ENCODE data around the gene C11orf68. TPM values are rescaled to one million over a fixed set of nuclear protein-coding genes. Genes with fewer than 3 reads are reported as not detected.
A peak's percentile ranks its signal among the peaks of the same experiment; 100 is the strongest.

C11orf68 gene
- polyA plus RNA-seq, 3 donors = 21.8 to 31.5 (median 22.8) TPM

DNA sequence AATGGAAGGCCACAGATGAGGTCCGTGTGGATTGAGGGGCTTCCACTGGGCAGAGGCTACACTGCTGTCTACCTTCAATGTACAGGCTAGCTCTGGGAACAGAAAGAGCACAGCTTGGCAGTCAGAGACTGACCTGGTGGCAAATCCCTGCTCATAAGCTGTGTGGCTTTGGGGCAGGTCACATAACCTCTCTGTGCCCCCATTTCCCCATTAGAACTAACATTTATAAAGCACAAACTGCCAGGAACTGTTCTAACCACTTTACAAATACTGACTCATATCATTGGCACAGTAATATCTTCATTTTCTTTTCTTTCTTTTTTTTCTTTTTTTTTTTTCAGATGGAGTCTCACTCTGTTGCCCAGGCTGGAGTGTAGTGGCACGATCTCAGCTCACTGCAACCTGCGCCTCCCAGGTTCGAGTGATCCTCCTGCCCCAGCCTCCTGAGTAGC lies 21.8 kb downstream of the C11orf68 start:
- Histone ChIP-seq H2AFZ (ENCODE audit: insufficient read depth, low read depth, low read length, poor library complexity, severe bottlenecking) (no peak overlapping the region), H3K9me3 (replicated peaks in 1 of 2; ENCODE audit: control insufficient read depth in 1 of 2, insufficient read depth in 1 of 2, low read length in 2 of 2) (no peaks in the 10 kb centered on the region), H4K20me1 (ENCODE audit: insufficient read depth, low read length) (peaks cover 12% of the 10 kb centered on the region), H3K27ac (ENCODE audit: low read depth in 1 of 2, low read length in 2 of 2) (no peak overlapping the region), H3K36me3 (replicated peaks in 1 of 2; ENCODE audit: control insufficient read depth in 1 of 2, insufficient read depth in 2 of 2, low read length in 2 of 2) (peaks cover 0 to 5% of the 10 kb centered on the region in 2 donors), H3K4me2 (replicated peaks; ENCODE audit: extremely low read depth, low read length, poor library complexity, severe bottlenecking) (no peak overlapping the region), H3K79me2 (ENCODE audit: insufficient read depth, low read length) (peaks cover 25% of the 10 kb centered on the region), H3K4me1 (ENCODE audit: control insufficient read depth in 1 of 2, insufficient read depth in 2 of 2, low read length in 2 of 2) (peaks cover 48 to 56% of the 10 kb centered on the region in 2 donors), H3K27me3 (ENCODE audit: control insufficient read depth in 2 of 2, insufficient read depth in 2 of 2, low read length in 2 of 2) (no peaks in the 10 kb centered on the region), H3K9ac (ENCODE audit: insufficient read depth, low read length, poor library complexity, severe bottlenecking) (no peak overlapping the region), H3K4me3 (replicated peaks in 1 of 3; ENCODE audit: low read depth in 2 of 3, low read length in 3 of 3) (no peak overlapping the region)
- DNase-seq = no peak
- H3K27ac Mint-ChIP-seq = no peak overlapping the region
- peaks cover 16 to 19% of the 10 kb centered on the region in 2 donors for H3K36me3 Mint-ChIP-seq
- no peak overlapping the region for H3K4me3 Mint-ChIP-seq
- TF ChIP-seq CTCF (IDR thresholded peaks at IDR 0.05) = no peak
- H3K27me3 Mint-ChIP-seq (ENCODE audit: low read depth in 3 of 3) = peaks cover 0 to under 1% (median 0%) of the 10 kb centered on the region in 3 donors
- intact Hi-C loops (cut with micrococcal nuclease) = no loop called here
- H3K9me3 Mint-ChIP-seq = no peaks in the 10 kb centered on the region
- 92% methylated on average over 1 of the region's 4 CpGs for WGBS (ENCODE audit: insufficient coverage)
- peaks cover 39% of the 10 kb centered on the region for H3K4me1 Mint-ChIP-seq

GRCh38 chr11:65896034-65896999 lies 22.5 kb downstream of the C11orf68 start:
- DNase-seq = peak in 1 of 3 donors; percentile 48
- H3K4me3 Mint-ChIP-seq = no peak overlapping the region

More at GRCh38 chr11:65896034-65896999, 22.5 kb downstream of the C11orf68 start:
- Histone ChIP-seq H2AFZ (ENCODE audit: insufficient read depth, low read depth, low read length, poor library complexity, severe bottlenecking) (no peak overlapping the region), H3K4me3 (replicated peaks in 1 of 3; ENCODE audit: low read depth in 2 of 3, low read length in 3 of 3) (no peak overlapping the region), H4K20me1 (ENCODE audit: insufficient read depth, low read length) (peaks cover 12% of the 10 kb centered on the region), H3K4me1 (ENCODE audit: control insufficient read depth in 1 of 2, insufficient read depth in 2 of 2, low read length in 2 of 2) (peaks cover 55 to 64% of the 10 kb centered on the region in 2 donors), H3K79me2 (ENCODE audit: insufficient read depth, low read length) (peaks cover 32% of the 10 kb centered on the region), H3K9ac (ENCODE audit: insufficient read depth, low read length, poor library complexity, severe bottlenecking) (no peak overlapping the region), H3K9me3 (replicated peaks in 1 of 2; ENCODE audit: control insufficient read depth in 1 of 2, insufficient read depth in 1 of 2, low read length in 2 of 2) (no peaks in the 10 kb centered on the region), H3K4me2 (replicated peaks; ENCODE audit: extremely low read depth, low read length, poor library complexity, severe bottlenecking) (no peak overlapping the region), H3K27me3 (ENCODE audit: control insufficient read depth in 2 of 2, insufficient read depth in 2 of 2, low read length in 2 of 2) (no peaks in the 10 kb centered on the region), H3K36me3 (replicated peaks in 1 of 2; ENCODE audit: control insufficient read depth in 1 of 2, insufficient read depth in 2 of 2, low read length in 2 of 2) (peaks cover 0 to 5% of the 10 kb centered on the region in 2 donors), H3K27ac (ENCODE audit: low read depth in 1 of 2, low read length in 2 of 2) (no peak overlapping the region)
- Mint-ChIP-seq H3K9me3 (no peaks in the 10 kb centered on the region), H3K27ac (peak overlapping the region in 2 of 7 donors; percentile 54 to 76), H3K36me3 (peaks cover 16 to 19% of the 10 kb centered on the region in 2 donors), H3K4me1 (peaks cover 43% of the 10 kb centered on the region), H3K27me3 (ENCODE audit: low read depth in 3 of 3) (no peaks in the 10 kb centered on the region)
- WGBS (ENCODE audit: insufficient coverage) = 96% methylated on average over 12 of the region's 14 CpGs
- intact Hi-C loops (cut with micrococcal nuclease) = no loop called here
- no peak for TF ChIP-seq CTCF (IDR thresholded peaks at IDR 0.05)

Data from CD14-positive monocyte (primary cell).